ENCODE data around the gene MT1B.
"Not testable (repeated sequence)": the region's sequence is repeated elsewhere in the genome, so short reads cannot be mapped to it uniquely, and the experiment has no call there.

MT1B gene

DNA sequence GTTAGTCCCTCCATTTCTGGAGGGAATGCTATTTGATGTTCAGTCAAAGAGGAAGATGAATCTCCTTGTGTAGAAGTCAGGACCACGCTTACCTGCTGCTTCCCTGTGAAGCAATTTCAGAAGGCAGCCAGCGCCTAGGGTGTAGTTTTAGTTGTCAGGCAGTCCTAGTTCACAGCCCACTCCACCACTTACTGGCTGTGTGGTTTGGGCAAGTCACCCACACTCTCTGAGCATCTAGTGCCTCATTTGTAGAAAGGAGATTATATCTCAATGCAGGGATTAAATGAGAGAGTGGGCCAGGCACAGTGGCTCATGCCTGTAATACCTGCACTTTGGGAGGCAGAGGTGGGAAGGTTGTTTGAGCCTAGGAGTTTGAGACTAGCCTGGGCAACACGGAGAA lies 20.5 kb downstream of the MT1B start:
- not testable (repeated sequence) for H3K9me3 Mint-ChIP-seq; H3K36me3 Mint-ChIP-seq (ENCODE audit: low read depth); DNase-seq (ENCODE audit: low spot score); H3K27ac Mint-ChIP-seq; H3K4me3 Mint-ChIP-seq
- peaks cover 53% of the 10 kb centered on the region for H3K27me3 Mint-ChIP-seq (ENCODE audit: low read depth)
- H3K4me1 Mint-ChIP-seq (ENCODE audit: low read depth), result peaks cover 37% of the 10 kb centered on the region

DNA sequence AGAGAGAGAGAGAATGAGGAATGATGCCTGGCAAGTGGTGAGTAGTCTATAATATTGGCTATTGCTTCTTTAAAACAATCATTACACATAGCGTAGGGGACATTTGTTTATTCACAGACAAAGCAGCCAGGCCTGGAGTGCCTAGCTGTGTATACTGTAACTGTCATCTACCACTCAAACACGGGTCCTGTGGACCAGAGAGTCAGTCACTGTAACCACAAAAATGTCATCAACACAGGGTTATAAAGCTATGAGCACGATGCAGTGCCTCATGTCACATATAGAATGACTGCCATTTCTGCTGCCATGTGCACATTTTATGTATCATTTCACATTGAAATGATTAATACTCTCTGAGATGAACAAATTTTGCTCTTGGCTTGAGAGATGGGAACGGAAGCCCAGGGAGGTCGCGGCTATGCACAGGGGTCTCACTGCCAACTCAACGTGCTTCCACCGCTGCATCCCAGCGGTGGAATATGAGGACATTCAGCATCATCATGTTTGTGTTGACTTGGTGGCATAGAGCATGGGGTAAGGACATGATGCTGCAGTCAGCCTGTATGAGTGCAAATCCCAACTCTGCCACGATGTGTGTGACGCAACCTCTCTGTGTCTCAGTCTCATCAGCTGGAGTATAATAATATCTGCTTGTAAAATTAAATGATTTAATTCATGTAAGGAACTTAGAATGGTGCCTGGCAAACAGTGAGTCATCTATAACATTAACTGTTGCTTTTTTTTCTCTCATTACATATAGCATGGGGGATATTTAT lies 21.3 kb downstream of the MT1B start:
- Mint-ChIP-seq H3K36me3 (ENCODE audit: low read depth) (peaks cover 3% of the 10 kb centered on the region), H3K27ac (no peak overlapping the region), H3K4me3 (no peak overlapping the region), H3K27me3 (ENCODE audit: low read depth) (peaks cover 49% of the 10 kb centered on the region), H3K4me1 (ENCODE audit: low read depth) (peaks cover 30% of the 10 kb centered on the region), H3K9me3 (no peaks in the 10 kb centered on the region)
- DNase-seq (ENCODE audit: low spot score), result no peak

DNA sequence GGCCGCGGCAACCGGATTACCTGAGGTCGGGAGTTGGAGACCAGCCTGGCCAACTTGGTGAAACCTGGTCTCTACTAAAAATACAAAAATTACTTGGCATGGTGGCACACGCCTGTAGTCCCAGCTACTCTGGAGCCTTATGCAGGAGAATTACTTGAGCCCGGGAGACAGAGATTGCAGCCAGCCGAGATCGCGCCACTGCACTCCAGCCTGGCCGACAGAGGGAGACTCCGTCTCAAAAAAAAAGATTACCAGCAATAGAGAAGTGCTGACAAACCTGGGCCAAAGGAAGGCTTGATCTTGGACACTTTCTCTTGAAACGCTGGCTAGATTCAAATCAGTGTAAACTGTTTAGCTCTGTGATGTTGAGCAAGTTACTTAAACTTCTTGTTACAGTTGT lies 22.2 kb downstream of the MT1B start:
- no peak for DNase-seq (ENCODE audit: low spot score)
- Mint-ChIP-seq H3K4me1 (ENCODE audit: low read depth) (peaks cover 23% of the 10 kb centered on the region), H3K36me3 (ENCODE audit: low read depth) (peaks cover 2% of the 10 kb centered on the region), H3K27me3 (ENCODE audit: low read depth) (peaks cover 41% of the 10 kb centered on the region), H3K9me3 (no peaks in the 10 kb centered on the region), H3K4me3 (no peak overlapping the region), H3K27ac (no peak overlapping the region)

GRCh38 chr16:56674570-56674969 lies 22.9 kb downstream of the MT1B start:
- peaks cover 35% of the 10 kb centered on the region for H3K27me3 Mint-ChIP-seq (ENCODE audit: low read depth)
- not testable (repeated sequence) for H3K27ac Mint-ChIP-seq; H3K4me3 Mint-ChIP-seq; DNase-seq (ENCODE audit: low spot score); H3K9me3 Mint-ChIP-seq; H3K36me3 Mint-ChIP-seq (ENCODE audit: low read depth)
- H3K4me1 Mint-ChIP-seq (ENCODE audit: low read depth), result peaks cover 20% of the 10 kb centered on the region

DNA sequence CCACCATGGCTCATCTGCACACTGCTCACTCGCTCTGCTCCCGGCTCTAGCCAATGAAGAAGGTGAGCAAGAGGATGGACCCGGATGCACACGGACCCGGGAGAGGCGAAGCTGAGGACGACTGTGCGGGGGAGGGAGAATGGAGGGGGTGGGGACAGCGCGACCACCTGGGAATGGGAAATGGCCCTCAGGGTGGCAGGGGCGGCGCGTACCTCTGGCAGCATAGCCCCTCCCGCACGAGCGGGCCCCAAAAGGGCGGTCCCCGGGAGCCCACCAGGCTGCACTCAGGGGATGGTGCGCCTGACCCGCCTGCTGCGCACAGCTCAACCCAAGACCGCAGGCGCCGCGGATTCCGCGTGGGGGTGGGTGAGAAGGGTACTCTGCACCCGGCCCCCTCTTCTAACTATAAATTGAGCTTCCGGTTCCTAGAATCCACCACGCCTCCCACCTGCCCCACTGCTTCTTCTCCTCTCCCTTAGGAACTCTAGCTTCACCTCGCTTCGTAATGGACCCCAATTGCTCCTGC lies 24.1 kb downstream of the MT1B start:
- DNase-seq (ENCODE audit: low spot score), result peak; percentile 37
- Mint-ChIP-seq H3K36me3 (ENCODE audit: low read depth) (no peaks in the 10 kb centered on the region), H3K9me3 (no peaks in the 10 kb centered on the region), H3K27me3 (ENCODE audit: low read depth) (peaks cover 24% of the 10 kb centered on the region), H3K4me1 (ENCODE audit: low read depth) (peaks cover 18% of the 10 kb centered on the region), H3K4me3 (peak overlapping the region; percentile 74), H3K27ac (no peak overlapping the region)

GRCh38 chr16:56677474-56677873 lies 25.8 kb downstream of the MT1B start:
- H3K36me3 Mint-ChIP-seq (ENCODE audit: low read depth), result no peaks in the 10 kb centered on the region
- H3K4me3 Mint-ChIP-seq, result no peak overlapping the region
- H3K4me1 Mint-ChIP-seq (ENCODE audit: low read depth), result peaks cover 22% of the 10 kb centered on the region
- DNase-seq (ENCODE audit: low spot score), result no peak
- H3K27me3 Mint-ChIP-seq (ENCODE audit: low read depth), result peaks cover 15% of the 10 kb centered on the region
- H3K27ac Mint-ChIP-seq, result no peak overlapping the region
- no peaks in the 10 kb centered on the region for H3K9me3 Mint-ChIP-seq

- H3K4me3 Mint-ChIP-seq, result no peak overlapping the region
- peaks cover 28% of the 10 kb centered on the region for H3K4me1 Mint-ChIP-seq (ENCODE audit: low read depth)
- peaks cover 13% of the 10 kb centered on the region for H3K27me3 Mint-ChIP-seq (ENCODE audit: low read depth)
- no peaks in the 10 kb centered on the region for H3K9me3 Mint-ChIP-seq
- no peak overlapping the region for H3K27ac Mint-ChIP-seq
- no peak for DNase-seq (ENCODE audit: low spot score)
- no peaks in the 10 kb centered on the region for H3K36me3 Mint-ChIP-seq (ENCODE audit: low read depth)
Observed at GRCh38 chr16:56679078-56679730, 27.5 kb downstream of the MT1B start.

DNA sequence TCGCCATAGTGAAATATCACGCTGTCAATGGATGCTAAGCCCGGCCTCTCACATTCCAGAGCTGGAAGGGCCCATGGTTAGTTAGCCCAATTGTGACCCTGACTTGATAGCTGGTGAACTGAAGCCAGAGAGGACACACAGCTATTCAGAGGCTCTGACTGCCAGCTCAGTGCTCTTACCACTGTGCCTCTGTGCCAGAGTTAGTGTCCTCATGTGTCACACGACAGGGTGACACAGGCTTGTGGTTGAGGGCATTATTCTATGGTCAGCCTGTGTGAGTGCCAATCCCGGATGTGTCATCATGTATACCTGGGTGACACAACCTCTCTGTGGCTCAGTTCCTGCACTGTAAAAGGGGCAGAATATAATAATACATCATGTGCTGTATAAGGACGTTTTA lies 28.1 kb downstream of the MT1B start:
- no peak for DNase-seq (ENCODE audit: low spot score)
- Mint-ChIP-seq H3K27me3 (ENCODE audit: low read depth) (peaks cover 10% of the 10 kb centered on the region), H3K9me3 (no peaks in the 10 kb centered on the region)

GRCh38 chr16:56681939-56682702 lies 30.4 kb downstream of the MT1B start, which contains the start of gene MT1X:
MT1X (plus strand) TSS chr16:56682470; CDS start chr16:56682541, 71 bp downstream.
- H3K9me3 Mint-ChIP-seq, result peaks cover 4% of the 10 kb centered on the region

More for the DNA sequence above, 28.1 kb downstream of the MT1B start:
- Mint-ChIP-seq H3K4me3 (no peak overlapping the region), H3K27ac (no peak overlapping the region), H3K4me1 (ENCODE audit: low read depth) (peaks cover 28% of the 10 kb centered on the region), H3K36me3 (ENCODE audit: low read depth) (no peaks in the 10 kb centered on the region)

GRCh38 chr16:56682703-56683397 lies 31.2 kb downstream of the MT1B start:
- H3K36me3 Mint-ChIP-seq (ENCODE audit: low read depth), result peaks cover 3% of the 10 kb centered on the region
- peaks cover 4% of the 10 kb centered on the region for H3K9me3 Mint-ChIP-seq
- peak overlapping the region; percentile 92 for H3K27ac Mint-ChIP-seq
- DNase-seq (ENCODE audit: low spot score), result no peak
- H3K27me3 Mint-ChIP-seq (ENCODE audit: low read depth), result no peaks in the 10 kb centered on the region
- peak overlapping the region; percentile 96 for H3K4me3 Mint-ChIP-seq
- H3K4me1 Mint-ChIP-seq (ENCODE audit: low read depth), result peaks cover 16% of the 10 kb centered on the region

More at GRCh38 chr16:56681939-56682702, 30.4 kb downstream of the MT1B start, which contains the start of gene MT1X:
- Mint-ChIP-seq H3K27ac (peak within 1 kb of the TSS; percentile 92), H3K36me3 (ENCODE audit: low read depth) (peaks cover 3% of the 10 kb centered on the region), H3K27me3 (ENCODE audit: low read depth) (no peaks in the 10 kb centered on the region), H3K4me3 (peak within 1 kb of the TSS; percentile 96), H3K4me1 (ENCODE audit: low read depth) (peaks cover 16% of the 10 kb centered on the region)
- peak; percentile 89 for DNase-seq (ENCODE audit: low spot score)

DNA sequence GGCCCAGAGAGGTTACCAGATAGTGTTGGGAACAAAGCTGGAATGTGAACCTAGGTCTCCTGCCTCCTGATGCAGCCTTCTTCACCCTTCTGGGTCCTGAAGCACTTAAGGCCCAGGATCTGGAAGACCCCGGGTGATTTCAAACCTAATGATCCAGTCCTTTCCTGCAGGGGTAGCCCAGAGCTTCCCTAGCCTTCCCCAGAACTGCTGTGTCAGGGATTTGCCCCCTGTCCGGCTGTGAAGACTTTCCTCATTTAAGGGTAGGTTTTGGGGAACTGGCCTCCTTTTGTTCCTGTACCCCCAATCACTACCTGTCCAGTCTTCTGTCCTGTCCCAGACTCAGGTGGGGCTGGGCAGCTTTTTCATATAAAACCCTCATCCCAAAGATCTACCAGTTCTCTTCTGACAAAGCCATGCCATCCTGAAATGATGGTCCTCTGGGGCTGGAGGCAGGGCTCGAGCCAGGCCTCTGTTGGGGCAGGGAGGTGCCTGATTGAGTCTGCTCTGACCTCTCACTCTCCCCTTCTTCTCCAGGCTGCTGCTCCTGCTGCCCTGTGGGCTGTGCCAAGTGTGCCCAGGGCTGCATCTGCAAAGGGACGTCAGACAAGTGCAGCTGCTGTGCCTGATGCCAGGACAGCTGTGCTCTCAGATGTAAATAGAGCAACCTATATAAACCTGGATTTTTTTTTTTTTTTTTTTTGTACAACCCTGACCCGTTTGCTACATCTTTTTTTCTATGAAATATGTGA lies 31.9 kb downstream of the MT1B start:
- Mint-ChIP-seq H3K27ac (no peak overlapping the region), H3K36me3 (ENCODE audit: low read depth) (peaks cover 3% of the 10 kb centered on the region), H3K9me3 (peaks cover 4% of the 10 kb centered on the region), H3K27me3 (ENCODE audit: low read depth) (no peaks in the 10 kb centered on the region), H3K4me3 (peak overlapping the region; percentile 96), H3K4me1 (ENCODE audit: low read depth) (peaks cover 16% of the 10 kb centered on the region)
- no peak for DNase-seq (ENCODE audit: low spot score)

DNA sequence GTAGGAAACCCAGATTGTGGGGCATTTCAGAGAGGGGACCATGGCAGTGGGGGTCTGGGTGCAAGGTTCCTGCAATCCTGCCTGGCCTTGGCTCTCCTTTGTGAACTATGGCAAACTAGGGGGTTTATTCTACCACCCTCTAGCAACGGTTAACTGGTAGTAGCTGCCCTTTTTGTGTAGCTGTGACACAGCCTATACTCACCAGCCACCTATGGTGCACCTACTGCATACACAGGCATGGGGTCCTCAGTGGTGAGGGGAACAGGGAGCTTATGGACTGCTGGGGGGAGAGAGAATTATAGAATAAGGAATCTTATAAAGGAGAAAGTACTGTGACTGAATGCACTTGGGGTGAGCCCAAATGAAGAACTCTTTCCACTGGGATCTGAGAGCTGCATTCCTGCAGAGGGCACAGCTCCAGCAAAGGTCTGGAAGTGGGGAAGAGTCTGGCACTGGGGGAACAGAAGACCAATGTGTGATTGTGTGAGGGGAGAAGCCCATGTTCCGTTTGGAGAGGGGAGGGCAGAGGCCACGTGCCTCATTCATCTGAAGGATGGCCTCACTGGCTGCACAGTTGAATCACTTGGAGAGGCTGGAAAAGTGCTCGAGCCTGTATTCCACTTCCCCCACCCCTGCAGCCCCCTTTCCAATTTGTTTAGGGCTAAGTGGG lies 32.7 kb downstream of the MT1B start:
- Mint-ChIP-seq H3K27me3 (ENCODE audit: low read depth) (peaks cover 2% of the 10 kb centered on the region), H3K9me3 (peaks cover 4% of the 10 kb centered on the region), H3K4me1 (ENCODE audit: low read depth) (peaks cover 16% of the 10 kb centered on the region), H3K27ac (no peak overlapping the region), H3K36me3 (ENCODE audit: low read depth) (peaks cover 3% of the 10 kb centered on the region), H3K4me3 (peak overlapping the region; percentile 96)
- DNase-seq (ENCODE audit: low spot score), result no peak

Measured in T-helper 2 cell treated with Interferon-gamma antibody and Interleukin-4, amounts not matched to agents 5 μg/mL and 100 μg/mL, for 36 hours (primary cell).